Suprapubic skin (tissue), 4 donors: ENCODE data around the gene NBR1. TPM values are rescaled to one million over a fixed set of nuclear protein-coding genes. Genes with fewer than 3 reads are reported as not detected.
"Not testable (repeated sequence)": the region's sequence is repeated elsewhere in the genome, so short reads cannot be mapped to it uniquely, and the experiment has no call there.

Experiments used
- DNase-seq, 2 donors: peaks; one replicate each; pipeline ENCODE4 v3.0.0-alpha.2; 2019; ENCODE audit warnings: low spot score in 2 of 2
- H3K27ac ChIP-seq: fragments of 200-600 bp; sonication (generic); one replicate; pipeline ENCODE4 v1.5.1; 2019
- H3K27me3 ChIP-seq: fragments of 200-600 bp; sonication (generic); one replicate; pipeline ENCODE4 v1.5.1; 2019
- H3K36me3 ChIP-seq: fragments of 200-600 bp; sonication (generic); one replicate; pipeline ENCODE4 v1.5.1; 2019
- H3K4me1 ChIP-seq: fragments of 200-600 bp; sonication (generic); one replicate; pipeline ENCODE4 v1.5.1; 2019
- H3K4me3 ChIP-seq: fragments of 200-600 bp; sonication (generic); one replicate; pipeline ENCODE4 v1.5.1; 2019; ENCODE audit warnings: mild to moderate bottlenecking
- H3K9me3 ChIP-seq: fragments of 200-600 bp; sonication (generic); one replicate; pipeline ENCODE4 v1.5.1; 2019
- CTCF ChIP-seq, 2 donors: fragments of 200-600 bp in 1 of 2; fragments of 450-650 bp in 1 of 2; sonication (generic) in 1 of 2; IDR thresholded peaks; one replicate each; pipeline ENCODE4 v1.5.1; 2016 to 2019; ENCODE audit warnings: antibody characterized with exemption in 2 of 2, mild to moderate bottlenecking in 1 of 2, moderate library complexity in 1 of 2
- EP300 ChIP-seq: sonication (generic); formaldehyde crosslinking; IDR thresholded peaks from one replicate; pipeline ENCODE4 v1.6.1; 2017; ENCODE audit warnings: antibody characterized with exemption
- POLR2A ChIP-seq, 2 donors: fragments of 450-650 bp; IDR thresholded peaks; one replicate each; pipeline ENCODE4 v1.6.1; 2017; ENCODE audit warnings: antibody characterized with exemption in 2 of 2, mild to moderate bottlenecking in 2 of 2, moderate library complexity in 2 of 2
- POLR2AphosphoS5 ChIP-seq, 3 donors: sonication (generic); formaldehyde crosslinking; IDR thresholded peaks; one replicate each; pipeline ENCODE4 v1.6.1; 2017; ENCODE audit warnings: antibody characterized with exemption in 3 of 3
- WGBS: methylation state at CpG from one replicate; pipeline ENCODE4 v1.1.5; 2018; 5-methylcytosine and 5-hydroxymethylcytosine counted together
- total RNA-seq, 4 donors: library from RNA; depleted of rRNA; stranded (reverse); fragments of >200 nt; gene quantifications; one replicate each; pipeline ENCODE4 v1.1.0, GENCODE V29; 2016

Gene NBR1
- total RNA-seq, 4 donors from 2014 or later = 75.4 to 102 (median 89.6) TPM

GRCh38 chr17:43155666-43156065 lies 15.3 kb upstream of the NBR1 start:
- Histone ChIP-seq H3K4me1 (no peaks in the 10 kb centered on the region), H3K4me3 (no peak overlapping the region), H3K36me3 (peaks cover 12% of the 10 kb centered on the region), H3K9me3 (no peaks in the 10 kb centered on the region), H3K27ac (no peak overlapping the region), H3K27me3 (no peaks in the 10 kb centered on the region)
- 97% methylated on average over 3 of the region's 3 CpGs for WGBS
- DNase-seq = no peak
- TF ChIP-seq POLR2A (IDR thresholded peaks at IDR 0.05) = no peak
- TF ChIP-seq CTCF (IDR thresholded peaks at IDR 0.05) = no peak
- no peak for TF ChIP-seq EP300
- no peak for TF ChIP-seq POLR2AphosphoS5 (IDR thresholded peaks at IDR 0.05)

- not testable (repeated sequence) for H3K27ac ChIP-seq, H3K36me3 ChIP-seq, DNase-seq, H3K27me3 ChIP-seq, H3K4me1 ChIP-seq, H3K9me3 ChIP-seq, H3K4me3 ChIP-seq
- WGBS = 89% methylated on average over 4 of the region's 25 CpGs
These were observed 11.8 kb upstream of the NBR1 start for GRCh38 chr17:43159232-43159631.

- not testable (repeated sequence) for H3K9me3 ChIP-seq, H3K36me3 ChIP-seq, H3K4me1 ChIP-seq, DNase-seq, H3K4me3 ChIP-seq, H3K27me3 ChIP-seq, H3K27ac ChIP-seq
- 93% methylated on average over 8 of the region's 8 CpGs for WGBS
These were observed 11.1 kb upstream of the NBR1 start for GRCh38 chr17:43159957-43160356.

GRCh38 chr17:43165971-43166370 lies 5.0 kb upstream of the NBR1 start:
- H3K36me3 ChIP-seq, H3K4me3 ChIP-seq, H3K9me3 ChIP-seq, DNase-seq, H3K27ac ChIP-seq, H3K27me3 ChIP-seq: not testable (repeated sequence)
- peaks cover 14% of the 10 kb centered on the region for H3K4me1 ChIP-seq

GRCh38 chr17:43169561-43170139 lies 1.4 kb upstream of the NBR1 start:
- no peaks in the 10 kb centered on the region for H3K36me3 ChIP-seq
- TF ChIP-seq EP300 (no peak), CTCF (IDR thresholded peaks at IDR 0.05) (no peak), POLR2A (IDR thresholded peaks at IDR 0.05) (no peak), POLR2AphosphoS5 (IDR thresholded peaks at IDR 0.05) (no peak)
- H3K9me3 ChIP-seq = no peaks in the 10 kb centered on the region
- WGBS = 1% methylated on average over 28 of the region's 29 CpGs
- peak overlapping the region; percentile 99 for H3K27ac ChIP-seq
- no peaks in the 10 kb centered on the region for H3K27me3 ChIP-seq
- DNase-seq = peak in 1 of 2 donors; percentile 71
- peak overlapping the region; percentile 75 for H3K4me3 ChIP-seq
- peaks cover 44% of the 10 kb centered on the region for H3K4me1 ChIP-seq

- H3K4me1 ChIP-seq = peaks cover 50% of the 10 kb centered on the region
These were observed 761 bp upstream of the NBR1 start for GRCh38 chr17:43170140-43170765.

More at GRCh38 chr17:43170140-43170765, 761 bp upstream of the NBR1 start:
- H3K27me3 ChIP-seq = no peaks in the 10 kb centered on the region
- peak overlapping the region; percentile 75 for H3K4me3 ChIP-seq
- peak overlapping the region; percentile 99 for H3K27ac ChIP-seq
- H3K9me3 ChIP-seq = no peaks in the 10 kb centered on the region
- WGBS = under 1% methylated on average over 25 of the region's 27 CpGs
- TF ChIP-seq POLR2AphosphoS5 (IDR thresholded peaks at IDR 0.05) = peak in 1 of 3 donors; percentile 38
- no peak for TF ChIP-seq CTCF (IDR thresholded peaks at IDR 0.05)
- peak in 1 of 2 donors; percentile 59 for TF ChIP-seq POLR2A (IDR thresholded peaks at IDR 0.05)
- H3K36me3 ChIP-seq = no peaks in the 10 kb centered on the region
- peak; percentile 95 to 96 for DNase-seq
